GM19099 (cell line): ENCODE measurements around the gene RELCH.

Experiments
- POLR2A ChIP-seq: IDR thresholded peaks from 3 replicates; pipeline ENCODE4 v1.6.1; 2011; ENCODE audit warnings: low read depth; ENCODE audit not compliant: insufficient read length; ENCODE audit errors: extremely low read depth

RELCH gene, protein sequence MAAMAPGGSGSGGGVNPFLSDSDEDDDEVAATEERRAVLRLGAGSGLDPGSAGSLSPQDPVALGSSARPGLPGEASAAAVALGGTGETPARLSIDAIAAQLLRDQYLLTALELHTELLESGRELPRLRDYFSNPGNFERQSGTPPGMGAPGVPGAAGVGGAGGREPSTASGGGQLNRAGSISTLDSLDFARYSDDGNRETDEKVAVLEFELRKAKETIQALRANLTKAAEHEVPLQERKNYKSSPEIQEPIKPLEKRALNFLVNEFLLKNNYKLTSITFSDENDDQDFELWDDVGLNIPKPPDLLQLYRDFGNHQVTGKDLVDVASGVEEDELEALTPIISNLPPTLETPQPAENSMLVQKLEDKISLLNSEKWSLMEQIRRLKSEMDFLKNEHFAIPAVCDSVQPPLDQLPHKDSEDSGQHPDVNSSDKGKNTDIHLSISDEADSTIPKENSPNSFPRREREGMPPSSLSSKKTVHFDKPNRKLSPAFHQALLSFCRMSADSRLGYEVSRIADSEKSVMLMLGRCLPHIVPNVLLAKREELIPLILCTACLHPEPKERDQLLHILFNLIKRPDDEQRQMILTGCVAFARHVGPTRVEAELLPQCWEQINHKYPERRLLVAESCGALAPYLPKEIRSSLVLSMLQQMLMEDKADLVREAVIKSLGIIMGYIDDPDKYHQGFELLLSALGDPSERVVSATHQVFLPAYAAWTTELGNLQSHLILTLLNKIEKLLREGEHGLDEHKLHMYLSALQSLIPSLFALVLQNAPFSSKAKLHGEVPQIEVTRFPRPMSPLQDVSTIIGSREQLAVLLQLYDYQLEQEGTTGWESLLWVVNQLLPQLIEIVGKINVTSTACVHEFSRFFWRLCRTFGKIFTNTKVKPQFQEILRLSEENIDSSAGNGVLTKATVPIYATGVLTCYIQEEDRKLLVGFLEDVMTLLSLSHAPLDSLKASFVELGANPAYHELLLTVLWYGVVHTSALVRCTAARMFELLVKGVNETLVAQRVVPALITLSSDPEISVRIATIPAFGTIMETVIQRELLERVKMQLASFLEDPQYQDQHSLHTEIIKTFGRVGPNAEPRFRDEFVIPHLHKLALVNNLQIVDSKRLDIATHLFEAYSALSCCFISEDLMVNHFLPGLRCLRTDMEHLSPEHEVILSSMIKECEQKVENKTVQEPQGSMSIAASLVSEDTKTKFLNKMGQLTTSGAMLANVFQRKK

DNA sequence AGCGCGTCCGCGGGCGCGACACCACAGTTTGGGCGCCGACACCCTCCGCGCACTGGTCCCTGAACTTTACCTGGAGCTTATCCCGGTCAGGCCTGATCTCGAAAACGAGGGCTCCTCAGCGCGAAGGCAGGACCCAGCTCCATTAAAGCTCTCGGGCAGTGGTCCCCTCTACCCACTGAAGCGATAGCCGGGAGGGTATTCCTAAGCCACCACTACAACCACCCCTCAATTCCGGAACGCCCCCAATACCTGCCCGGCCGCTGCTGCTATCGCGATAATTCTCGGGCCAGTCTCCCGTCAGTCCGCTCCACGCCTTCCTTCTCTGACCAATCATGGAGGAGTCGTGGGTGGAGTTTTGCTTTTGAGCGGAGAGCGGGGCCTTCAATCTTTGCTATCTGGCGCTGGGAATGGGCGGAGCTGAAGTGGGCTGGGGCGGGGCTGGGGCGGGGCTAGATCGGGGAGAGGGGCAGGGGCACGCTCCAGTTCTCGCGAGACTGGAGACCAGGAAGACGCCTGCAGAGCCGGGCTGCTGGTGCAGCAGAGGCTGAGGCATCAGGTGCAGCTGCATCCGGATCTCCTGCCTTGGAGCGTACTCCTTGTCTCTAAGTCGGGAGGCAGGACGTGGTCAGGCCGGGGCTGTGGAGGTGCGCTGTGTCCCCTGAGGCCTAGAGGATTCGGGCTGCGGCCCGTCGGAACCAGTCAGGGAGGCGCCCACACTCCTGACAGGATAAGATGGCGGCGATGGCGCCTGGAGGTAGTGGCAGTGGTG lies at the start of gene RELCH, which contains the start of gene PIGN:
Gene RELCH (plus strand): TSS at position 482 of the 769 bp plus-strand sequence. CDS start 251 bp downstream, at position 733.
Gene PIGN (minus strand): TSS at position 283 of the 769 bp plus-strand sequence. CDS start 25,703 bp downstream, outside the sequence.
- peak; percentile 98 for TF ChIP-seq POLR2A

DNA sequence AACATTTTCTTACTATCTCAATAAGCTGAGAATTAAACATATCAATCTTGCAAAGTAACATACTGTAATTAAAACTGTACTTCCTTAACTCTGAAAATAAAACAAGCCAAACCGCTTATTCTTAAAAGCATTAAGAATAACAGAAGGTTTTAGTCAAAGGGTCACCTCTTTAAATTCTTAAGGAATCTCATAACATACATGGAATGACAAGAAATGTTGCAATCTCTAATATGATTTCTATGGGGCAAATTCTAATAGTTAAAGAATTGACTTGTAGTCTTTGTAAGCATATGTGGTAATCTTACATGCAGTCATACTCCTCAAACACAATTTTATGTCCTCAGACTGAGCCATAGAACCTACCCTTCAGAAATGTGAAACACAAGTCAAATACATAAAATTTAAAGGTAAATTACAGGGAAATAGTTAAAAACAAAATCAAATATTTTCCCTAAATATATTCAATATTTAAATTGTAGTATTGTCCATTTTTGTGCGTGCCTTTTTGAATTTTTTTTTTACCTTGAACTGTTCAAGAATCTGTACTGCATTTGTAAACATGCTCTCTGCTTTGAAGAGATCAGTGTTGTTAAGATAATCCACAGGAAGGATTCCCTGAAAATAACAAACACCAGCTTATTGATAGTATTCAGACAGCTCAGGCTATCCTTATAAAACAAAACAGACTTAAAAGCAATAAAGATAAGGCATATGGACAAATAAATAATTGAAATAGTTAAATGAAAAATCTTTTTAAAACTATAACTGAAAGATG lies 48.4 kb upstream of the RELCH start:
- no peak for TF ChIP-seq POLR2A

DNA sequence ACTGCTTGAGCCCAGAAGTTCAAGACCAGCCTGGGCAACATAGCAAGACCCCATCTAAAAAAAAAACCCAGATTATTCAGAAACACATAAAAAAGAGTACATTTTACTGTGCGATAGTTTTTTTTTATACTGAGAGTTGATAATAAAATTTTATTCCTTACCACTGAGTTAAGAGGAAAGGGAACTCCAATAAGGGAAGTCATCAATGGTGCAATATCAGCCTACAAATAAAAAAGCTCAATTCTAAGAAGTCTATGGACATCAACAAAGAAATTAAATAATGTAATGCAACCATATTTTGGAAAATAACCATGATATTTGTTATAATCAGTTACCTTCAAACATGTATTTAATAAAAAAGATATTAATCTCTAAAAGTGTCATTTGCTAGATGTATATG lies 46.8 kb upstream of the RELCH start:
- TF ChIP-seq POLR2A, result no peak

DNA sequence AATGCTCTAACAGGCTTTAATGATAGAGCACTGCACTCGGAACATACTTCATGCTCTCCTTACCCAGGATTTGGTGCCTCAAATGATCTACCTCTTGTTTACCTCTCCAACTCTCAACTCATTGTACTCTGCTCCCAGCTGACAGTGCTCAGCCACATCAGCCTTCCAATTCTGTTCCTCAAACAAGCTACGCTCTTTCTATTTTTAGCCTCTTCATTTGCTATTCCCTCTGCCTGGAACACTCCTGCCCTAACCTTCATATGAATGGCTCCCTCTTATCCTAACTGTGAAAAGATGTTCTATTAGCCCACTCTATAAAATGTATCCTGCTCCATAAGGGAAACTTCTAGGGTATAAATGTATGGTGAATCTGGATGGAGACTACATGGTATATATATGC lies 42.7 kb upstream of the RELCH start:
- TF ChIP-seq POLR2A, result no peak

DNA sequence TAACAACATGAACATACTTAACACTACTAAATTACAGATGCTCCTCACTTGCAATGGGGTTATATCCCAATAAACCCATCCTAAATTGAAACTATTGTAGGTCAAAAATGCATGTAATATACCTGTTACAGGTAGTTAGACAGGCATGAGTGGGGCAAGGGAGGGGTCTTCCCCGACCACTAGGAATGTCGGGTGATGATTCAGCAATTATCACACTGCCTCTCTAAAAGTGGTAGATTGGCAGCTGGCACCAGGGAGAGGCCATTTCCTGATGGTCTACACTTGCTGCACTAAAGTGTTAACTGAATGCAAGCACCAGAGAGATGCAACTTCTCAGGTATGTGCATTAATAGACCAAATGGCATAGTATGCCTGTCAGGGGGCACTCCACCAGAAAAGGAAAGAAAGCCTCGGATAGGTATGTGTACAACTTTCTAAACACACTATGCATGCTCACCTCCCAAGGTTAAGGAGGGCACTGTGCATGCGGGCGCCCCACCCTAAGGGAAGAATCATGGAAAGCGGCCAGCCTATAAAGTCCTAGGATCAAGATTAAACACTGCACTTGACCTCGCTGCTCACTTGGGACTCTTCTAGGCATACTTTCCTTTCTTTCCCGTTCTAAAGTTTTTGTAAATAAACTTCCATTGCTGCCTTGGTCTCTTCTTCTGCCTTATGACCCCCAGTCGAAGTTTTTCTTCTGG lies 35.8 kb upstream of the RELCH start:
- no peak for TF ChIP-seq POLR2A

DNA sequence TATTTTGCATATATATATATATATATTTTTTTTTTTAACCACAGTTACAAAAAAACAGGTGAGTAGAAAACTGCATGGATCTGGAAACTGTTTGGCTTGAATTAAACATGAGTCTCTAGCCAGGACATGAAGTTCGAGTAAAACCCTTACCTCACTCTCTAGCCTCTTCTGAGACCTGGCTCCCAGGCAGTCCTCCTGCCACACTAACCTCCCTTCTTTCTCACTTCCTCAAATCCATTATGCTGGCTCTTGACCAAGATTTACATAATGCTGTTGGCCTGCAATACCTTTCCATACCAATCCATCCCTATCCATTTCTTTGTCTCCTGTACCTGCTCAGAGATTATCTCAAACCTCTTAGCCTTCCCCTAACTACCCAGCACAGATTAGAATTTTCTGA lies 34.2 kb upstream of the RELCH start:
- TF ChIP-seq POLR2A, result no peak

DNA sequence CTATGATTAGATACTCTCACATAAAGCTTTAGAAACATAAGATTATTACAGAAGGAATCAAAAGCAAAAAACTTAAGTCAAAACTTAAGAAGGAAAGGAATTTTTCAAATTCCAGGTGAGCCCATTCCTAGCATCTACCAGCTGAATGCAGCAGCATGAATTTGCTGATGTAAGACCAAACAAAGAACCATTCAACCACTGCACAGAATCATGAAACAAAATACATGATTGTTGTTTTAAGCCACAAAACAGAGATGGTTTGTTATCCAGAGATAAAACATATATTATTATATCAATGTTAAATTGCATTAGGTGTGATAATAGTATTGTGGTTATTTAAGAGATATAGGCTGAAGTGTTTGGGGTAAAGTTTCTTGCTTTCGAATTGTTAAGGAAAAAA lies 29.2 kb upstream of the RELCH start:
- TF ChIP-seq POLR2A, result no peak

DNA sequence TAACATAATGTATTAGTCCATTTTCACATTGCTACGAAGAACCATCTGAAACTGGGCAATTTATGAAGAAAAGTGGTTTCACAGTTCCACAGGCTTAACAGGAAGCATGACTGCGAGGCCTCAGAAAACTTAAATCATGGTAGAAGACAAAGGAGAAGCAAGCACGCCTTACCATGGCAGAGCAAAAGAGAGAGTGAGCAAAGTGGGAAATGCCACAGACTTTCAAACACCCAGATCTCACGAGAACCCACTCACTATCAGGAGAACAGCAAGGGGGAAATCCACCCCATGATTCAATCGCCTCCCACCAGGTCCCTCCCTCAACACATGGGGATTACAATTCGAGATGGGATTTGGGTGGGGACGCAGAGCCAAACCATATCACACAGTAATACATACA lies 22.7 kb upstream of the RELCH start:
- TF ChIP-seq POLR2A, result no peak

DNA sequence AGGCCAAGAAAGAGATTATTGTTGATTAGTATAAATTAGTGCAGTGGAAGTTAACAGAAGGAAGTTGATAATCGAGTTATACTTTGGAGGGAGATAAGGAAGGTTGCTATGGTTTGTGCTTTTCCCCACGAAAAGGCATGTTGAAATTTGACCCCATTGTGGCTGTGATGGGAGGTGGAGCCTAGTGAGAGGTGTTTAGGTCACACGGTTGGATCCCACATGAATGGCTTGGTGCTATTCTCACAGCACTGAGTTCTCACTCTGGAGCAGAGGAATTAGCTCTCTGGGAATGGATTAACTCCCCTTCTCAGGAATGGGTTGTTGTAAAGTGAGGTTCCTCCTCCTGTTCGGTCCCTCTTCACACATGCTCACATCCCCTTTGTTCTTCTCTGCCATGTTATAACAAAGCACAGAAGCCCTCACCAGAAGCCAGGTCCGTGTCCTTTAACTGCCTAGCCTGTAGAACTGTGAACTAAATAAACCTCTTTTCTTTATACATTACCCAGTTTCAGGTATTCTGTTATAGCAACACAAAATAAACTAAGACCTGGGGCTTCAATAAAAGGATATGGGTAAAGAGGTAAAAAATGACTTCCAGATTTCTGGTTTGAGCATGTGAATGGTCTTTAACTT lies 22.1 kb upstream of the RELCH start:
- TF ChIP-seq POLR2A, result no peak

DNA sequence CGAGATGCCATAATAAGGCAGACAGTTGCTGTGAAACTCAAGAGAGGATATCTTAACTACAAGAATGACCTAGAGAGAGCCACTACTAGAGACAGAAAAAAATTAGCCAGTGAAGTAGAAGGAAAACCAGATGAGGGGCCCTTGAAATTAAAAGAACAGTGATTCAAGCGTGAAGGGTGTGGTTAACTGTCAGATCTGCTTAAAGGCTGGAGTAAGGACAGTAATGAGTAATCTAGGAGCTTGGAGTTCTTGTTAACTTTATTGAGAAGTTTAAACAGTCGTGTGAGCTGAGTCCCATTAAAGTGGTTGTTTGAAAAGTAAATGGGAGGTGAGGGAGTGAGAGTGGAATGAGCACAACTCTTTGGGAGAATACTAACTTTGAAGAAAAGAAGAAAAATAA lies 21.5 kb upstream of the RELCH start:
- TF ChIP-seq POLR2A, result no peak

DNA sequence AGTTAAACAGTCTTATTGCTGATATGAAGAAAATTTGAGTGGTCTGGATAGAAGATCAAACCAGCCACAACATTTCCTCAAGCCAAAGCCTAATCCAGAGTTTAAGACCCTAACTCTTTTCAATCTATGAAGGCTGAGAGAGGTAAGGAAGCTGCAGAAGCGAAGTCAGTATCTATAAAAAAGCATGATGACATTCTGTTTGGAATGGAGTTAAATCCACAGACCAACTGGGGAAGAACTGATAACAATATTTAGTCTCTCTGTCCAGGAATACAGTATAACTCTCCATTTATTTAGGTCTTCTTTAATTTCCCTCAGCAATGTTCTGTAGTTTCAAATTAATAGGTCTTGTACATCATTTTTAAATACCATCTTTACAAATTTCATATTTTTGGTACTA lies 16.2 kb upstream of the RELCH start:
- TF ChIP-seq POLR2A, result no peak

DNA sequence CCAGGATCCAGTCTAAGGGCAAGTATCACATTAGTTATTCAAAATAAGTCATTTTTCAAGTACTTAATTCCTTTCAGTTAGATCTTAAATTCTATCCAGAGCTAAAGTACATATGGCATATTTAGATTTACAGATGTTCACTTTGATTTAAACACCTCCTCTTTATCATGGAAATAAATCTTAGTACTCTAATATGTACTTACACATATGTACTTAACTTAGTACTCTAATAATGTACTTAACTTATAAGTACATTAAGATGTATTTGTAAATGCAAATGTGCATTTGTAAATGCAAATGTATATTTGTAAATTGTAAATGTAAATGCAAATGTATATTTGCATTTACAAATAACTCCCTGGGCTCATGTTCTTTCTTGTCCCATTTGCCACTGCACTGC lies 14.8 kb upstream of the RELCH start:
- no peak for TF ChIP-seq POLR2A

DNA sequence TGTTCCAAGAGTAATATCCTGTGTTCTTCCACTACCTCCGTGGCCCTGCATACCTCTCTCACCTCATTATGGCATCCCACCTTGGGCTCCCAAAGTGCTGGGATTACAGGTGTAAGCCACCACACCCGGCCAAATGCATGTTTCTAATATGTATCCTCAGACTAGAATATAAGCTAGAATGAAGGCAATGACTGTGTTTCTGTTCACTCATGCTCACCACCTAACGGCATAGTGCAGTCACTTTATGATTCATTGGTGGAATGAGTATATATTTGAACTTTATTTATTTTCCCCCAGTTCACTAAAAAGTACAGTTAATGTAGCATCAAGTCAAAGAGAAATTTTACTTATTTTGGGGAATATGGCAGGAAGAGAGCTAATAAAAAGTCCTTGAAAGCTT lies 11.5 kb upstream of the RELCH start:
- TF ChIP-seq POLR2A, result no peak
